HG03571 (cell line): Measurements from ENCODE around the gene CACNA2D4.

Source experiments
- ATAC-seq: cut with Tn5 transposase; IDR thresholded peaks from one replicate; pipeline ENCODE4 v1.9.1; 2021; ENCODE audit not compliant: unreplicated experiment

The CACNA2D4 gene

GRCh38 chr12:1873531-1874510 lies 44.6 kb downstream of the CACNA2D4 start:
- no peak for ATAC-seq

GRCh38 chr12:1872448-1872847 lies 46.0 kb downstream of the CACNA2D4 start:
- no peak for ATAC-seq

- no peak for ATAC-seq
These were observed 46.5 kb downstream of the CACNA2D4 start for GRCh38 chr12:1872001-1872400.

- ATAC-seq = no peak
These were observed 47.2 kb downstream of the CACNA2D4 start for GRCh38 chr12:1870998-1871917.

- no peak for ATAC-seq
These were observed 48.4 kb downstream of the CACNA2D4 start for GRCh38 chr12:1870086-1870485.

GRCh38 chr12:1869145-1869544 lies 49.3 kb downstream of the CACNA2D4 start:
- ATAC-seq = no peak

- ATAC-seq = no peak
These were observed 53.1 kb downstream of the CACNA2D4 start for GRCh38 chr12:1865284-1865866.

GRCh38 chr12:1864867-1865266 lies 53.6 kb downstream of the CACNA2D4 start:
- ATAC-seq = no peak

- no peak for ATAC-seq
These were observed 54.0 kb downstream of the CACNA2D4 start for GRCh38 chr12:1864456-1864855.

GRCh38 chr12:1863823-1864222 lies 54.6 kb downstream of the CACNA2D4 start:
- no peak for ATAC-seq

GRCh38 chr12:1862973-1863372 lies 55.5 kb downstream of the CACNA2D4 start:
- ATAC-seq = no peak

GRCh38 chr12:1859643-1860042 lies 58.8 kb downstream of the CACNA2D4 start:
- ATAC-seq = no peak

- ATAC-seq = no peak
These were observed 60.0 kb downstream of the CACNA2D4 start for GRCh38 chr12:1858456-1858855.

- ATAC-seq = no peak
These were observed 60.6 kb downstream of the CACNA2D4 start for GRCh38 chr12:1857821-1858220.

GRCh38 chr12:1857086-1857485 lies 61.4 kb downstream of the CACNA2D4 start:
- no peak for ATAC-seq

- ATAC-seq = no peak
These were observed 63.2 kb downstream of the CACNA2D4 start for GRCh38 chr12:1855241-1855640.

GRCh38 chr12:1853716-1854115 lies 64.7 kb downstream of the CACNA2D4 start:
- ATAC-seq = no peak

GRCh38 chr12:1852076-1852475 lies 66.4 kb downstream of the CACNA2D4 start:
- ATAC-seq = no peak

- no peak for ATAC-seq
These were observed 67.2 kb downstream of the CACNA2D4 start for GRCh38 chr12:1851151-1851701.

- no peak for ATAC-seq
These were observed 69.7 kb downstream of the CACNA2D4 start for GRCh38 chr12:1848745-1849144.

- ATAC-seq = no peak
These were observed 70.3 kb downstream of the CACNA2D4 start for GRCh38 chr12:1848146-1848545.
